ENCODE results near the gene MEIS1.

MEIS1 gene

DNA sequence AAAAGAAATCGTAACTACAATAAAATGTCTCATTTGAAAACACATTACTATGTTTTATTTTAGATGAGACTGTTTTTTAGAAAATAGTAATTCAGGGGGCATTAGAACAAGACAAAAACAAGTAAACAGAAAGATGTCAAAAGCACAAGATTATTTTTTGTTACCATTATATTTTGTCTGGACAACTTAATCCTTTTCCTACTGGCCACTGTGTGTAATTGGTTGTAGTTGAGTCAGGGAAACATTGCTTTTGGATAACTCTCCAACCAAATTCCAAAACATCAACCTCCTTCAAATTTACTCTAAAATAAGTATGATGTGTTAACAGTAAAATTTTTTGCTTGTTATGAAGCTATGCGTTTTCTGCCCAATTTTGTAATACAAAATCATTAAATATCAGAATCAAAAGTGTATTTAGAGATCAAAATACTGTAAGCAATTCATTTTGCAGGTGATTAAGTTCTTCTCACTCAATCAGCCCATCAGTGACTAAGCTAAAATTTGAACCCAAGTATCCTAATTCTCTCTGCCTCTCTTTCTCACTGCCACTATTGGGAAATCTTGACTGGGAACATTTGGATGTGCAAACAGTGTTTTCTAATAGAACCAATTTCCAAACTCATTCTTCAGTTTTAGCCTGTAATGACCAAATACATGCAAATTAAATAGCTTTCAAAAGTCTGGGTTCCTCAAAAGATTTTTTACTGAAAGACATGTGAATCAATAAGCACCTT lies 11.4 kb upstream of the MEIS1 start:
- Histone ChIP-seq H3K4ac (ENCODE audit: low read depth in 1 of 2, low read length in 2 of 2) (no peak overlapping the region), H4K8ac (ENCODE audit: low read length) (no peak overlapping the region), H3K23ac (ENCODE audit: low read length in 2 of 2) (no peak overlapping the region), H3K9ac (ENCODE audit: low read length) (no peak overlapping the region), H3K36me3 (ENCODE audit: control insufficient read depth in 1 of 2, insufficient read depth in 2 of 2, low read depth in 1 of 2, low read length in 2 of 2) (no peaks in the 10 kb centered on the region), H2BK15ac (ENCODE audit: low read depth, poor library complexity, severe bottlenecking) (no peak overlapping the region), H3K27me3 (ENCODE audit: control insufficient read depth in 1 of 2, insufficient read depth in 1 of 2, low read length in 2 of 2) (peaks cover 22 to 49% of the 10 kb centered on the region in 2 experiments), H3K4me3 (ENCODE audit: insufficient read depth in 1 of 2, low read depth in 1 of 2, low read length in 2 of 2) (no peak overlapping the region), H2BK120ac (ENCODE audit: low read depth, low read length) (no peak overlapping the region), H3K18ac (ENCODE audit: low read depth in 1 of 2, low read length in 2 of 2) (no peak overlapping the region), H3K27ac (ENCODE audit: low read length, poor library complexity, severe bottlenecking) (no peak overlapping the region), H3K4me2 (ENCODE audit: low read length, poor library complexity, severe bottlenecking) (no peak overlapping the region), H3K14ac (ENCODE audit: low read length in 2 of 2) (no peak overlapping the region), H2AK5ac (ENCODE audit: low read length, severe bottlenecking) (no peak overlapping the region), H3K9me3 (ENCODE audit: control insufficient read depth, low read length) (no peaks in the 10 kb centered on the region), H2AFZ (ENCODE audit: low read depth, low read length) (no peak overlapping the region), H2BK12ac (ENCODE audit: low read length in 2 of 2) (no peak overlapping the region), H4K91ac (ENCODE audit: low read length) (no peak overlapping the region), H2BK5ac (ENCODE audit: low read depth, low read length, poor library complexity, severe bottlenecking) (no peak overlapping the region), H3K4me1 (ENCODE audit: control insufficient read depth, insufficient read depth, low read depth, low read length) (peaks cover 17% of the 10 kb centered on the region), H3K79me1 (replicated peaks; ENCODE audit: low read length, poor library complexity, severe bottlenecking) (no peaks in the 10 kb centered on the region)
- WGBS: no CpG with 5 or more reads among the region's 2 CpGs
- no peak for DNase-seq

DNA sequence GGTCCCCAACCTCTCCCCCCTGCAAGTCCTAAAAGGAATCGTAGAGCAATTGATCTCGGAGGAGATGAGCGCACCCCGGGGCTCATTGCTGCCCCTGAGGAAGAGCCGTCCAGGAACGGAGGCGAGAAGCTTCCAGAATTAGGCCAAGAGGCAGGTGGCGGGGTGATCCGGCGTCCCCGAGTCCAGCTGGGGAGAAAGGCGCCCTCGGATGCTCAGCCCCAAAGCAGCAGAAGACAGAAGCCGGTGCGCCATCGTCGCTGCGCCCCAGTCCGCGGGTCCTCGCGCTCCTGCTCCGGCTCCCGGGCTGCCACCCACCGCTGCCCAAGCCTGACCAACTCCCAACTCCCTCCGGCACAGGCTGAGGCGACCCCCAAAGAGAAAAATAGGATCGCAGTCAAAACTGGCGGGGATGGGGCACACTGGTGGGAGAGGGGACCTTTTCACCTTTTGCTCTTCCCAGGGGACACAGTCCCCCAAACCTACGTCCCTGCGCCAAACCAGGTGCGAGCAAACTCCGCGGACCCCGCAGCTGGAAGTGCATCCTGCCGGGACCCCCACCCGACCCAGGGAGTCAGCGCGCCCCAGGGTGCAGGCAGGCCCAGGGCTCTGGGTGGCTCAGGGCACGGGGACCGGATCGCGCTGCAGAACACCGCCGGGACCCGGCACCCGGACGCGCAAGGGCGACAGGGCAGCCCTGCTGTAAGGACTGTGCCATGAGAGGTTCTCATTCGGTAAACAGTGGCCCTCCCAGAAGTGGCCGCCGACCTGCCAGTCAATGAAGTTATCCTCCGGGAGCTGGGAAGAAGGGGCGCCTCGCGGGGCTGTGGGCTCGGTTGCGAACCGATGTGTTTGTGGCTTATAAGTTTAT lies 8.4 kb upstream of the MEIS1 start:
- peak overlapping the region; percentile 63 for H2BK15ac ChIP-seq (ENCODE audit: low read depth, poor library complexity, severe bottlenecking)
- H4K91ac ChIP-seq (ENCODE audit: low read length): peak overlapping the region; percentile 27
- H2BK120ac ChIP-seq (ENCODE audit: low read depth, low read length): no peak overlapping the region

DNA sequence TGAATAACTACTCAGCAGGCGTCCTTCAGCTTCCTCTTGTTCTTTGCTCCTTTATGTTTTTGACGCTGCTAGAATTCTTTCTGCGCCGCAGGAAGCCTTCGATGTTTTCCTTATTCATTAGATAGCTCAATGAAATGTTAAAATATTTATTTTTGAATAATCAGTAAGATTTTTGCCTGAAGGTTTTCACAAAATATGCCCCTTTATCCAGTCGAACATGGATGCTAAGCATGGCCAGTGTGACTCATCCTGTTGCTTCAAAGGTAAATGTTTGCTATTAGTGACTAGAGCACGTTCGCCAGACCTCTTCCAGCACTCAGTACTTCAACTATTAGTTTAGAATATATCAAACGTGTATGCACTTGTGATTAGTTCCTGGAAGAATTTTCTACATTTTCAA lies 7.6 kb upstream of the MEIS1 start:
- no peak overlapping the region for H3K4me3 ChIP-seq (ENCODE audit: insufficient read depth in 1 of 2, low read depth in 1 of 2, low read length in 2 of 2)
- WGBS: 67% methylated on average over 1 of the region's 9 CpGs

More for the DNA sequence above, 8.4 kb upstream of the MEIS1 start:
- Histone ChIP-seq H2BK5ac (ENCODE audit: low read depth, low read length, poor library complexity, severe bottlenecking) (no peak overlapping the region), H3K36me3 (ENCODE audit: control insufficient read depth in 1 of 2, insufficient read depth in 2 of 2, low read depth in 1 of 2, low read length in 2 of 2) (no peaks in the 10 kb centered on the region), H3K9ac (ENCODE audit: low read length) (no peak overlapping the region), H3K27me3 (ENCODE audit: control insufficient read depth in 1 of 2, insufficient read depth in 1 of 2, low read length in 2 of 2) (peaks cover 22 to 53% of the 10 kb centered on the region in 2 experiments), H3K9me3 (ENCODE audit: control insufficient read depth, low read length) (no peaks in the 10 kb centered on the region), H4K8ac (ENCODE audit: low read length) (no peak overlapping the region), H3K23ac (ENCODE audit: low read length in 2 of 2) (peak overlapping the region in 1 of 2 experiments; percentile 89), H3K14ac (ENCODE audit: low read length in 2 of 2) (peak overlapping the region in 1 of 2 experiments; percentile 53), H3K4me1 (ENCODE audit: control insufficient read depth, insufficient read depth, low read depth, low read length) (peaks cover 17% of the 10 kb centered on the region), H3K4me3 (ENCODE audit: insufficient read depth in 1 of 2, low read depth in 1 of 2, low read length in 2 of 2) (peak overlapping the region; percentile 33 to 78), H2AK5ac (ENCODE audit: low read length, severe bottlenecking) (no peak overlapping the region), H3K27ac (ENCODE audit: low read length, poor library complexity, severe bottlenecking) (no peak overlapping the region), H3K18ac (ENCODE audit: low read depth in 1 of 2, low read length in 2 of 2) (peak overlapping the region in 1 of 2 experiments; percentile 37), H3K79me1 (replicated peaks; ENCODE audit: low read length, poor library complexity, severe bottlenecking) (no peaks in the 10 kb centered on the region), H3K4me2 (ENCODE audit: low read length, poor library complexity, severe bottlenecking) (peak overlapping the region; percentile 71), H2AFZ (ENCODE audit: low read depth, low read length) (no peak overlapping the region), H2BK12ac (ENCODE audit: low read length in 2 of 2) (peak overlapping the region in 1 of 2 experiments; percentile 68), H3K4ac (ENCODE audit: low read depth in 1 of 2, low read length in 2 of 2) (no peak overlapping the region)
- DNase-seq: no peak
- WGBS: 1% methylated on average over 51 of the region's 60 CpGs

DNA sequence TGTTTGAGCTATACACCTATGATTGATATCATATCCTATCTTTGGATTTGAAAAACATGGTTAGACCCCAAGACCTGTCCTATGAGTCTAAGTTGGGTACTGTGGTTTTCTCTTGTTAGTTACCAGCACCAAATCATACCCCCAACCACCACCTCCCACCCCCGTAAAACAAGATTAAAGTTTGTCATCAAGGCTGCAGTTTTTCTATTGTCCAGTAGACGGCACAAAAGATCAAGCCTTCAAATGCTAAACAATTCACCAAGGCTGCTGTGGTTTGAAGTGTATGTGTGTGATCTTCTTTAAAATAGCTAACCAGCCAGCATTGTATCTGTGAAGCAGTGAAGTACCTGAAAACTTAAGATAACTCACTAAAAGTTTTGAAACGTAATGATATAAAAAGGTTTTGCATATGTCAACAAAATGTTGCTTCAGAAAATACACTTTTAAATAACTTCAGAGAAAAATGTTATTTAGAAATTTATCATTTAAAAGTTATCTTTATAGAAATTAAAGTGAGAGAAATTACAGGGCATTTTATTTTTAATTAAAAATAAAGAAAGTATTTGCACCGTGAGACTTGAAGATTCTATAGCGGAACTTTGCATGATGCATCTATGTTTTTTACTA lies 5.8 kb upstream of the MEIS1 start:
- H3K4me1 ChIP-seq (ENCODE audit: control insufficient read depth, insufficient read depth, low read depth, low read length): peaks cover 24% of the 10 kb centered on the region
- no peak overlapping the region for H4K8ac ChIP-seq (ENCODE audit: low read length)
- 0% methylated on average over 1 of the region's 5 CpGs for WGBS
- no peaks in the 10 kb centered on the region for H3K79me1 ChIP-seq (replicated peaks; ENCODE audit: low read length, poor library complexity, severe bottlenecking)
- no peaks in the 10 kb centered on the region for H3K9me3 ChIP-seq (ENCODE audit: control insufficient read depth, low read length)
- no peak overlapping the region for H2BK5ac ChIP-seq (ENCODE audit: low read depth, low read length, poor library complexity, severe bottlenecking)
- H3K23ac ChIP-seq (ENCODE audit: low read length in 2 of 2): no peak overlapping the region
- no peak overlapping the region for H4K91ac ChIP-seq (ENCODE audit: low read length)
- H3K4me3 ChIP-seq (ENCODE audit: insufficient read depth in 1 of 2, low read depth in 1 of 2, low read length in 2 of 2): no peak overlapping the region
- H3K27me3 ChIP-seq (ENCODE audit: control insufficient read depth in 1 of 2, insufficient read depth in 1 of 2, low read length in 2 of 2): peaks cover 22 to 48% of the 10 kb centered on the region in 2 experiments
- H2AK5ac ChIP-seq (ENCODE audit: low read length, severe bottlenecking): no peak overlapping the region
- DNase-seq: peak; percentile 76
- H2AFZ ChIP-seq (ENCODE audit: low read depth, low read length): no peak overlapping the region
- no peak overlapping the region for H2BK12ac ChIP-seq (ENCODE audit: low read length in 2 of 2)
- no peak overlapping the region for H2BK15ac ChIP-seq (ENCODE audit: low read depth, poor library complexity, severe bottlenecking)
- H3K18ac ChIP-seq (ENCODE audit: low read depth in 1 of 2, low read length in 2 of 2): no peak overlapping the region
- no peak overlapping the region for H3K4me2 ChIP-seq (ENCODE audit: low read length, poor library complexity, severe bottlenecking)
- H3K4ac ChIP-seq (ENCODE audit: low read depth in 1 of 2, low read length in 2 of 2): no peak overlapping the region
- no peak overlapping the region for H3K27ac ChIP-seq (ENCODE audit: low read length, poor library complexity, severe bottlenecking)
- no peak overlapping the region for H2BK120ac ChIP-seq (ENCODE audit: low read depth, low read length)
- H3K36me3 ChIP-seq (ENCODE audit: control insufficient read depth in 1 of 2, insufficient read depth in 2 of 2, low read depth in 1 of 2, low read length in 2 of 2): no peaks in the 10 kb centered on the region
- no peak overlapping the region for H3K9ac ChIP-seq (ENCODE audit: low read length)
- no peak overlapping the region for H3K14ac ChIP-seq (ENCODE audit: low read length in 2 of 2)

More for the DNA sequence above, 7.6 kb upstream of the MEIS1 start:
- Histone ChIP-seq H2BK12ac (ENCODE audit: low read length in 2 of 2) (no peak overlapping the region), H2BK120ac (ENCODE audit: low read depth, low read length) (no peak overlapping the region), H3K9ac (ENCODE audit: low read length) (no peak overlapping the region), H3K9me3 (ENCODE audit: control insufficient read depth, low read length) (no peaks in the 10 kb centered on the region), H2AFZ (ENCODE audit: low read depth, low read length) (no peak overlapping the region), H3K4me1 (ENCODE audit: control insufficient read depth, insufficient read depth, low read depth, low read length) (peaks cover 21% of the 10 kb centered on the region), H3K18ac (ENCODE audit: low read depth in 1 of 2, low read length in 2 of 2) (no peak overlapping the region), H2AK5ac (ENCODE audit: low read length, severe bottlenecking) (no peak overlapping the region), H3K36me3 (ENCODE audit: control insufficient read depth in 1 of 2, insufficient read depth in 2 of 2, low read depth in 1 of 2, low read length in 2 of 2) (no peaks in the 10 kb centered on the region), H2BK15ac (ENCODE audit: low read depth, poor library complexity, severe bottlenecking) (no peak overlapping the region), H2BK5ac (ENCODE audit: low read depth, low read length, poor library complexity, severe bottlenecking) (no peak overlapping the region), H3K27ac (ENCODE audit: low read length, poor library complexity, severe bottlenecking) (no peak overlapping the region), H4K8ac (ENCODE audit: low read length) (no peak overlapping the region), H3K4me2 (ENCODE audit: low read length, poor library complexity, severe bottlenecking) (no peak overlapping the region), H3K27me3 (ENCODE audit: control insufficient read depth in 1 of 2, insufficient read depth in 1 of 2, low read length in 2 of 2) (peaks cover 22 to 50% of the 10 kb centered on the region in 2 experiments), H3K79me1 (replicated peaks; ENCODE audit: low read length, poor library complexity, severe bottlenecking) (no peaks in the 10 kb centered on the region), H4K91ac (ENCODE audit: low read length) (no peak overlapping the region), H3K4ac (ENCODE audit: low read depth in 1 of 2, low read length in 2 of 2) (no peak overlapping the region), H3K23ac (ENCODE audit: low read length in 2 of 2) (no peak overlapping the region), H3K14ac (ENCODE audit: low read length in 2 of 2) (no peak overlapping the region)
- DNase-seq: peak; percentile 30
